HEK293T (cell line): Measurements from ENCODE around the gene ARRB1.

Experiments used
- ELF4 ChIP-seq: fragments of 450-650 bp; IDR thresholded peaks from 2 replicates; pipeline ENCODE4 v1.6.1; 2017; ENCODE audit warnings: antibody characterized with exemption
- NFRKB ChIP-seq: fragments of 450-650 bp; IDR thresholded peaks from 2 replicates; pipeline ENCODE4 v1.6.1; 2016; ENCODE audit warnings: mild to moderate bottlenecking, moderate library complexity
- SP1 ChIP-seq: fragments of 450-650 bp; IDR thresholded peaks from 2 replicates; pipeline ENCODE4 v1.6.1; 2017
- SUZ12 ChIP-seq: fragments of 450-650 bp; IDR thresholded peaks from 2 replicates; pipeline ENCODE4 v1.6.1; 2016; ENCODE audit warnings: mild to moderate bottlenecking
- TARDBP ChIP-seq: fragments of 450-650 bp; IDR thresholded peaks from 2 replicates; pipeline ENCODE4 v1.6.1; 2016

- no peak for TF ChIP-seq ELF4
- TF ChIP-seq SP1: no peak
- no peak for TF ChIP-seq TARDBP
- no peak for TF ChIP-seq NFRKB
- no peak for TF ChIP-seq SUZ12
These were observed 3.6 kb upstream of the ARRB1 start for GRCh38 chr11:75355051-75355450.
